ENCODE measurements around the gene CTXN2. TPM values are rescaled to one million over a fixed set of nuclear protein-coding genes. Genes with fewer than 3 reads are reported as not detected.

The CTXN2 gene
- total and polyA plus RNA-seq, 10 of the 15 experiments (the other 5 are each of a cell fraction or from before 2014, with no cell fraction given): 0.01 to 0.09 TPM; not detected in 8

GRCh38 chr15:48225771-48226170, 34.3 kb downstream of the CTXN2 start (continued):
- TF ChIP-seq MYC (IDR thresholded peaks at IDR 0.05; ENCODE audit: insufficient read depth, insufficient read length, insufficient replicate concordance, low read length, severe bottlenecking) (no peak), CHD1 (IDR thresholded peaks at IDR 0.05; ENCODE audit: low read depth, low read length) (no peak), TARDBP (IDR thresholded peaks at IDR 0.05; ENCODE audit: borderline replicate concordance) (no peak), MTA3 (IDR thresholded peaks at IDR 0.05; ENCODE audit: borderline replicate concordance, low read length) (no peak), ZBTB11 (CRISPR knock-in tag; IDR thresholded peaks at IDR 0.05) (no peak)

GRCh38 chr15:48230498-48230897, 39.0 kb downstream of the CTXN2 start:
- no peak overlapping the region for H3K4me2 ChIP-seq (ENCODE audit: control insufficient read depth, insufficient read depth)
- WGBS (ENCODE audit: insufficient coverage, insufficient replicate concordance, low lambda C conversion rate, missing lambda C conversion rate): 22% methylated on average over 5 of the region's 5 CpGs
- SMC1A ChIA-PET (ENCODE audit: uncharacterized antibody, unreplicated experiment): no interaction called here
- BruUV-seq (replicated peaks): no TSS peak
- no peaks in the 10 kb centered on the region for H3K36me3 ChIP-seq (ENCODE audit: control insufficient read depth in 2 of 2, insufficient read depth in 2 of 2, low read length in 1 of 2)
- intact Hi-C loops (cut with micrococcal nuclease; ENCODE audit: unreplicated experiment) (no loop called here), in situ Hi-C loops (cut with MboI) (no loop called here)
- FAIRE-seq (no peak), DNase-seq (ENCODE audit: low read depth, low spot score) (no peak), ATAC-seq (no peak)
- RAD21 ChIA-PET (ENCODE audit: unreplicated experiment): no interaction called here
- H3K9ac ChIP-seq (ENCODE audit: control insufficient read depth, insufficient read depth, low read length): no peak overlapping the region
- no peaks in the 10 kb centered on the region for H3K4me1 ChIP-seq (ENCODE audit: control insufficient read depth, insufficient read depth, low read length)
- no peaks in the 10 kb centered on the region for H3K27me3 ChIP-seq (replicated peaks in 1 of 2; ENCODE audit: control insufficient read depth in 2 of 2, insufficient read depth in 2 of 2, low read length in 1 of 2)
- CTCF ChIA-PET: interaction anchor here (1.1 kb wide), 1 partner anchor 117 kb away, joined by 3 read pairs; no protein-coding TSS in a partner anchor
- no peak overlapping the region for H2AFZ ChIP-seq (ENCODE audit: control insufficient read depth, low read depth, low read length)
- POLR2A ChIA-PET: no interaction called here
- H3K27ac ChIP-seq (ENCODE audit: control insufficient read depth, insufficient read depth): no peak overlapping the region
- no peaks in the 10 kb centered on the region for H4K20me1 ChIP-seq (ENCODE audit: control insufficient read depth, insufficient read depth)
- no peaks in the 10 kb centered on the region for H3K79me2 ChIP-seq (ENCODE audit: control insufficient read depth, insufficient read depth, low read length)
- no peak overlapping the region for H3K4me3 ChIP-seq
- H3K9me3 ChIP-seq (replicated peaks; ENCODE audit: control insufficient read depth, insufficient read depth, low read length): no peaks in the 10 kb centered on the region
- no peak for TF ChIP-seq CHD2 (IDR thresholded peaks at IDR 0.05; ENCODE audit: borderline replicate concordance, low read depth, low read length)
- no peak for TF ChIP-seq TCF12 (IDR thresholded peaks at IDR 0.05; ENCODE audit: low read depth, low read length)
- TF ChIP-seq IRF5 (IDR thresholded peaks at IDR 0.05; ENCODE audit: borderline replicate concordance): no peak
- no peak for TF ChIP-seq TARDBP (IDR thresholded peaks at IDR 0.05; ENCODE audit: borderline replicate concordance)
- TF ChIP-seq ZNF687 (IDR thresholded peaks at IDR 0.05): no peak
- TF ChIP-seq ETV6 (conservative IDR thresholded peaks at IDR 0.05 in 1 of 2, IDR thresholded peaks at IDR 0.05 in 1 of 2; ENCODE audit: borderline replicate concordance in 1 of 2, low read depth in 1 of 2): no peak
- no peak for TF ChIP-seq FOS (IDR thresholded peaks at IDR 0.05; ENCODE audit: borderline replicate concordance, extremely low read depth, insufficient read length)
- no peak for TF ChIP-seq TBL1XR1 (IDR thresholded peaks at IDR 0.05; ENCODE audit: low read depth, low read length)
- TF ChIP-seq EZH2 (IDR thresholded peaks at IDR 0.05; ENCODE audit: borderline replicate concordance, control insufficient read depth, low read depth, low read length): no peak
- no peak for TF ChIP-seq NBN (IDR thresholded peaks at IDR 0.05)
